Measurements from ENCODE around the gene NDFIP1.
"Not testable (repeated sequence)": the region's sequence is repeated elsewhere in the genome, so short reads cannot be mapped to it uniquely, and the experiment has no call there.

NDFIP1 gene

GRCh38 chr5:142120247-142120935 is 11.8 kb downstream of the NDFIP1 start:
- no peak for DNase-seq

- no peak for DNase-seq
Measured at GRCh38 chr5:142122121-142122520, 13.5 kb downstream of the NDFIP1 start.

DNA sequence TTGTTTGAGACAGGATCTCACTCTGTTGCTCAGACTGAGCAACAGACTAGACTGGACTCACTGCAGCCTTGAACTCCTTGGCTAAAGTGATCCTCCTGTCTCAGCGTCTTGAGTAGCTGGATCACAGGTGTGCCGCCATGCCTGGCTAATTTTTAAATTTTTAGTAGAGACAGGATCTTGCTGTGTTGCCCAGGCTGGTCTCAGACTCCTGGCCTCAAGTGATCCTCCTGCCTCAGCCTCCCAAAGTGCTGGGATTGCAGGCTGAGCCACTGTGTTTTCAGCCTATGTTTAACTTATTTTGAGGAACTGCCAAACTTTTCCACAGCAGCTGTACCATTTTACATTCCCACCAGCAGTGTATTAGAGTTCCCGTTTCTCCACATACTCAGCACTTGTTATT is 16.8 kb downstream of the NDFIP1 start:
- no peak for DNase-seq

GRCh38 chr5:142125963-142126362 is 17.4 kb downstream of the NDFIP1 start:
- DNase-seq: no peak

DNA sequence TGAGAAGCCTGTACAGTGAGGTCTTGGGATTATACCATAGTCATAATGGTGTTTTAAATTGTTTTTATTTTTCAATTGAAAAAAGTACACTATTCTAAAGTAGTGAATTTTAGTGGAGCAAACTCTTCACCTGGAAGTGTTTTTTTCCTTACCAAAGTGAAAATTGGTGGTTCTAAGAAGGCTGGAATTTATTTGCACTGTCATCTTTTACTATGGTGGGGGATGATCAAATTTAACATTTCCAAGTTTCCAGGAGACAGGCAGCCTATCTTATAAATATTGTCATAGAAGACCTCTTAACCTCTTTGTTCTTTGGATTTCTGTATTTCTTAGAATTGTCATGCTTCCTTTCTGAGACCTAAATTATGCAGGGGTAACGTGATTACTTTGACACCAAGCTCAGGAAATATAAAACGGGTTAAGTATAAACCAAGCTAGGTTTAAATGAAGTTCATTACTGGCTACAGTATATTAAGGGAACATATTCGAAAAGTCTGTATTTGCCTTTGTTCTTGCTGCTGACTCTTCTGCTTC is 20.2 kb downstream of the NDFIP1 start:
- DNase-seq: no peak

GRCh38 chr5:142129446-142130066 is 21.0 kb downstream of the NDFIP1 start:
- DNase-seq: no peak

- DNase-seq: no peak
Measured at GRCh38 chr5:142131394-142131793, 22.8 kb downstream of the NDFIP1 start.

DNA sequence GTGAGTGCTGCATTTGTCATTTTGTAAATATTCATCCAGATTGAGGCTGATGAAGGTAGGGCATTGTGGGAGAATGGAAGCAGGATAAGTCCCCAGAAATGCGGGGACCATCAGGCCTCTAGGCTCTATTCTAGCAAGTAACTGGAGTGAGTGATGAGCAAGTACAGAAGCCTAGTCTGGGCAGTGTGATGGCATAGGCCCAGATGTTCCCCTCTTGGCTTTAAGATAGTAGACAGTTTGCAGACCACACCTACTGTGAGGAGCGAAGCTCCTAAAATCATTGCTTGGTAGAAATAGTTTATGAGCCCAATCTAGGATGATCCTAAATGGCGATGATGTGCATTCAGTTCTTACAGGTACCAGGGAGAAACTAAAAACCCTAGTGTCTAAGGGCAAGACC is 24.3 kb downstream of the NDFIP1 start:
- no peak for DNase-seq

- DNase-seq: no peak
Measured at GRCh38 chr5:142133330-142134206, 25.0 kb downstream of the NDFIP1 start.

DNA sequence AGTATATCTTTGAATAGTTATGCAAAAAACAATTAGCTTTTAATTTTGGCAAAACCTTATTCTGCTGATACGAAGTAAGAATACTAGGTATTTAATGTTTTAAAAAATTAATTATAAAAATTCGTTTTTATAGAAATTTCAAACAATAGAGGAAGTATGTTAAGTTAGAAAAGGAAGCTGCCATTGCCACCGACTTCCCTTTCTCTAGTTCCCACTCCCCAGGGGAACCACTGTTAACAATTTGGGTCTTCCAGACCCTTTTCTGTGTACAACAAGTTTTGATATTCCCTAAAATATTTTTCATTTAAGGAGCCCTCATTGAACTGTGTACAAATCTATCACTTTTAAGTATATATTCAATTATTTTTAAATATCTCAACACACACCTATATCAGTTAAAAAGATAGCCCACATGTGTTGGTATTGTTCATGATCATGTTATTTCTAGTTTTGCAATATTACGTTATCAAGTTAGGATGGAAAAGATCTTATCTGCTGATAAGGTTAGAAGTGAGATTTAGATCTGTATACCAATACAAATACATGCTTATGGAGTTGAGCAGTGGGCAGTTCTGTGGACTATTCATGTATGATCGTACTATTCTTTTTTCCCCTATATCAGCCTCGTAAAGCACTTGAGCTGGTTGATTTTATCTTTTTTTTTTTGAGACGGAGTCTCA is 25.9 kb downstream of the NDFIP1 start:
- no peak for DNase-seq

DNA sequence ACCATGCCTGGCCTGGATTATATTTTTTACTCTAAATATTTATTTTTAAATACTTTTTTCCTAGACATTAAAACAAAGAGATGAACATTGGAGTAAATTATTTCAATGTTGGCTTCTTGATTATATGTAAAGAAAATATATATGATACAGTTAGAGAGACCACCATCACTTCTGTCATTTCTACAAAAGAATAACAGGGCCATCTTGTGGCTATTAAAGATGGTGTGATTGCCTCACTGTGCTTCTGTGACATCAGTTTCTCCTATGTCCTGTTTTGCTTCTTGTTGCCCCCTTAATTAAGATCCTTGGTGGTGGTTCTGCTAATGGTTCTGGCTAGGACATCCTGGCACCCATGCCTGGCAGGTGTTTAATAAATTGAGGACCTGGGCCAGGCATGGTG is 32.9 kb downstream of the NDFIP1 start:
- DNase-seq: no peak

DNA sequence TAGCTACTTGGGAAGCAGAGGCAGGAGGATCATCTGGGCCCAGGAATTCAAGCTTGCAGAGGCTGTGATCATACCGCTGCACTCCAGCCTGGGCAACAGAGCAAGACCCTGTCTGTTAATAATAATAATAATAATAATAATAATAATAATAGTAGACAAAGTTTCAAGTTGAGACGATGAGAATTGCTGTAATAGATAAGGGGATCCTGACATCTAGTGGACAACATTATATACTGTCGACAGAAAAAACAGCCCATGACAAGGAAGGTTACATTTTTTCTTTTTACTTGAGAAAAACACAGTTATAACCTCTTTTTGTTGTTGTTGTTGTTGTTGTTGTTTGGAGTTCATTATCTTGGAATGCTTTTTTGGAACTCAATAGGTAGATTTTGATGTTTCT is 35.3 kb downstream of the NDFIP1 start:
- DNase-seq: no peak

DNA sequence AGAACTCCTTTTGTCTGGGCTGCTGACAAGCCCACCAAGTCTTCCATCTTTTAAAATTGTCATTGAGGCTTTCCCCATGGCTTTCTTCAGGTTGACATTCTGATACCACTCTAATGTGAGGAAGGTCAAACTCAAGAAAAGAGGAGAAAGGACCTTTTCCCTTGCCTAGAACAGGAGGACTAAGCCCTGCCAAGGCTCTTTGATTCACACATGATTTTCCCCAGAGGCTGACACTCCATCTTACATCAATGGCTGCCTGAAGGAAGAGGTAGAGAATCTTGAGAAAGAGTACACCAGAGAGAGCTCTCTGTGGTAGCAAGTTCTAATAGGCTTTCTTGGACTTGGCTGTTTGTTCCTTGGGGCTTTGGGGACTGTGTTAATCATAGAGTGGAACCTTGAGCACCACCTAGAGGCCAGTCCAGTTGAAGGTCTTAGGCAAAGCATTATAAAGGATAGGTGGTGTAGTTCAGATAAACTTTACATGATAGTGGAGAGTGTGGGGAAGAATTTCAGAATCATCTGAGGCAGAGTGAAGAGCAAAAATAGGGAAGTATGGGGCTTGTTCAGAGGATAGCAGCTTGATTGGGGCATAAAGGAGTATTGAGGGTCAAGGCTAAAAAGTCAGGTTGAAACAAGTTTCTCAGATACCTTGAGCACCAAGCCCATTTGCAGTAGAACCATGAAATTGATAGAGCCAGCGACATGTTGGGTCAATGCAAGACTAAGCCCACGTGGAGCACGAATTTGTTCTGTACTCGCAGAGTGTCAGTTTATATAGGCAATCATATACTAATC is 36.7 kb downstream of the NDFIP1 start:
- DNase-seq: no peak

DNA sequence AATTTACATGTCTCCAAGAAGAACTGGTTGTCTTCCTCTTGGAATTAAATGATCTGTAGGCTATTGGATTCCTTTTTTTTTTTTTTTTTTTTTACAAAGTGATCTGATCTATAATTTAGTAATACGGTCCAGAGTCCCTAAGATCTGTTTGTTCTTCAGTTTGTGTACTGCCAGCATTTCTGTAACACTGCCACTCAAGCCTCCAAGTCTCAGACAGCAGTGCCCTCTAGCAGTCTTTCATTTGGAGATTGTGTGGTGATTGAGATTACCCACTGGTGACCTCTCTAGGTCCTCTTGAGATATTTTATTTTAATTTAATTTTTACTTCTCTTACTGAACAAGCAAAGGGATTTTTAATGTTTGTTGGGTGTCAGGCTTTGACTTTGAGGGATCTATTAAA is 40.8 kb downstream of the NDFIP1 start:
- no peak for DNase-seq

GRCh38 chr5:142150431-142150830 is 41.9 kb downstream of the NDFIP1 start:
- no peak for DNase-seq

DNA sequence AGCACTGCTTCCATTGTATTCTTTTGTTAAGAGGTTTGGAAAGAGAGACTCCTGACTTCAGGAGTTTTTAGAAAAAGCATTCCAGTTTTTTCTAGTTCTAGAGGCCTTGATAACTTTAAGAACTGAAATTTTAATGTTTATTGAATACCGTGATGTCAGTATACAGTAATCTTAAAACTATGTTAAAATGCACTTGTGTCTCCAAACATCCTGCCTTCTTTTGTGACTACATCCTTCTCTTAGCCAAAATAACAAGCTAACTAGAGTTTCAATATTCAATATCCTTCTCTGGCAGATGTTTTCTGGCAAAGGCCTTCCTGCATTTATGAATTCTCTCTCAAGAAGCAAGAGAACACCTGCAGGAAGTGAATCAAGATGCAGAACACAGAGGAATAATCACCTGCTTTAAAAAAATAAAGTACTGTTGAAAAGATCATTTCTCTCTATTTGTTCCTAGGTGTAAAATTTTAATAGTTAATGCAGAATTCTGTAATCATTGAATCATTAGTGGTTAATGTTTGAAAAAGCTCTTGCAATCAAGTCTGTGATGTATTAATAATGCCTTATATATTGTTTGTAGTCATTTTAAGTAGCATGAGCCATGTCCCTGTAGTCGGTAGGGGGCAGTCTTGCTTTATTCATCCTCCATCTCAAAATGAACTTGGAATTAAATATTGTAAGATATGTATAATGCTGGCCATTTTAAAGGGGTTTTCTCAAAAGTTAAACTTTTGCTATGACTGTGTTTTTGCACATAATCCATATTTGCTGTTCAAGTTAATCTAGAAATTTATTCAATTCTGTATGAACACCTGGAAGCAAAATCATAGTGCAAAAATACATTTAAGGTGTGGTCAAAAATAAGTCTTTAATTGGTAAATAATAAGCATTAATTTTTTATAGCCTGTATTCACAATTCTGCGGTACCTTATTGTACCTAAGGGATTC is 43.1 kb downstream of the NDFIP1 start:
- peak; percentile 45 for DNase-seq

DNA sequence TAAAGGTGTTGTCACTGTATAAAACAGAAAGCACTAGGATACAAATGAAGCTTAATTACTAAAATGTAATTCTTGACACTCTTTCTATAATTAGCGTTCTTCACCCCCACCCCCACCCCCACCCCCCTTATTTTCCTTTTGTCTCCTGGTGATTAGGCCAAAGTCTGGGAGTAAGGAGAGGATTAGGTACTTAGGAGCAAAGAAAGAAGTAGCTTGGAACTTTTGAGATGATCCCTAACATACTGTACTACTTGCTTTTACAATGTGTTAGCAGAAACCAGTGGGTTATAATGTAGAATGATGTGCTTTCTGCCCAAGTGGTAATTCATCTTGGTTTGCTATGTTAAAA is 43.8 kb downstream of the NDFIP1 start:
- DNase-seq: no peak

DNA sequence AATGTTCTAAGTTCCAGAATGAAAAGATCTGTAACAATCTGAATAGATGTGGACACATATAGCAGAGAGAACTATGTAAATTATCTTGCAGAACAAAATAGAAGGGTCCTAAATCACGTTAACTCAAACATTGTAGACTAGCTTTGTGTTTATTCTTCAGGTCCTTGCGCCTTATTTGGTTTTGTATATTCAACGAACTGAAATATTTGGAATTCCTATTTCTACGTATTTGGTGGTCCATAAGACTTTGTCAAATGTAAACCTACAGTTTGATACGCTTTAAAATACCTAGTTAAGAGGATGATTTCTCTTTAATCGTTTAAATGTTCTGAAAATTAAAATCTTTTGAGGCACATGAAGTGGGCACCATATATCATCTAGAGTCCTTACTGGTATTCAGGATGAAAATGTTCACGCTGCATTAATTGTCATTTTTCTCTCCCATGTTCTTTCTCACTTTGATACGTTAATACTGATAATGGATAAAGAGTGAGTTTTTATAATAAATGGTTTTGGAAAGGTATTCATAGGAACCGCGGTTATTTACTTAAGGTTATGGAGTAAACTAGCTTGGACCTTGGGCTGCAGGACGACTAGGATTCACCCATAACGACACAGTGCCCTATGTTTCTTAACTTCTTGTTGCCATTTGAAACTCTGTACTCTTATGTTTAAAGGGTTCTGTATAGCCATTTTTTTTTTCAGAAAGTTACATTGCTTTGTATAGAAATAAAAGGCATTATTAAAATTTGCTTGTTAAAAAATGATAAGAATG is 45.3 kb downstream of the NDFIP1 start:
- DNase-seq: no peak

DNA sequence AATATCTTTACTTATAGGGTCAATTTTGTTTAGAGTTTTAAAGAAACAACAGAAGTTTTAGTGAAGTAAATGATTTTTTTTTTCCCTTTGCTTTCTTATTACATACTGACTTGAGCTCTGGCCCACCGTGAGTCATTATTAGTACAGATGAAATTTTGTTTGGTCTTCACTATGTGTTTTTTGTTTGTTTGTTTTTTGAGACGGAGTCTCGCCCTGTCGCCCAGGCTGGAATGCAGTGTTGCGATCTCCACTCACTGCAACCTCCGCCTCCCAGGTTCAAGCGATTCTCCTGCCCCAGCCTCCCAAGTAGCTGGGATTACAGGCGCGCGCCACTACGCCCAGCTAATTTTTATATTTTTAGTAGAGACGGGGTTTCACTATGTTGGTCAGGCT is 45.9 kb downstream of the NDFIP1 start:
- not testable (repeated sequence) for DNase-seq

DNA sequence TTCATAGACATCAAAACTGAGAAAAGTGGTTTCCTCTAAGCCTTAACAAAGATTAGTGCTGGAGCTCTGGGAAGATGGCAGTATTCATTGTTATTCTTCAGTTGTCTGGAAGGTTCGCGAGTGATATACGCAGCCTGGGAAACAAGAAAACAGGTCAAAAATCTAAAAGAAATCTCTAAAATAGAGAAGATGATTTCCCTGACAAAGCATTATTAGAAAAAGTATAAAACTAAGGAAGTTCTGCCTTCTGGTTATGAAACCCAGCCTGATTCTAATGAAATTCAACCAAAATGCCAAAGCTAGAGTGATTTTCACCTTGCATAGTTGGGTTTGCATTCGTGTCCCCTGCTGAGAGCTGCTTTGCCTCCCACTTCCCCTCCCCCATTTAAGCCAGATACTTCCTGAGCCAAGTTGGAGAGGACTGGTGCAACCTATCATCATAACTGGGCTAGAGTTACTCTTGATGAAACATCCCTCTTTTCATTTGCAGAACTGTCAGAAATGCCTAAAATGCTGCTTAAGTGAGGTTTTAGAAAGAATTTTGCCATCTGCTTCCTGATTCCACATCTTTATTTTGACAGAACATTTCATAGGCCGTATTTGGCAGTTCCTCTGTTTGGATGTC is 48.4 kb downstream of the NDFIP1 start:
- no peak for DNase-seq

Measured in NCI-H446 treated with DMSO at 0.1 percent for 48 hours (cell line).